IMR-90 (cell line): ENCODE measurements around the gene CLMP.

Source experiments
- CEBPB ChIP-seq: IDR thresholded peaks from 2 replicates; pipeline ENCODE4 v1.6.1; 2012; ENCODE audit warnings: low read depth, low read length, improper control_type of control experiment
- CTCF ChIP-seq: conservative IDR thresholded peaks from 2 replicates; pipeline ENCODE4 v1.5.1; 2012; ENCODE audit warnings: mild to moderate bottlenecking, low read depth, low read length, improper control_type of control experiment
- MAFK ChIP-seq: IDR thresholded peaks from 2 replicates; pipeline ENCODE4 v1.6.1; 2012; ENCODE audit warnings: low read depth, low read length, improper control_type of control experiment
- MAZ ChIP-seq: IDR thresholded peaks from 2 replicates; pipeline ENCODE4 v1.6.1; 2012; ENCODE audit warnings: low read depth, mild to moderate bottlenecking, low read length, improper control_type of control experiment, moderate library complexity, borderline replicate concordance
- POLR2A ChIP-seq: IDR thresholded peaks from 2 replicates; pipeline ENCODE4 v1.6.1; 2012; ENCODE audit warnings: mild to moderate bottlenecking, low read depth, low read length
- RCOR1 ChIP-seq: IDR thresholded peaks from 2 replicates; pipeline ENCODE4 v1.6.1; 2012; ENCODE audit warnings: mild to moderate bottlenecking, low read length, improper control_type of control experiment; ENCODE audit not compliant: insufficient replicate concordance

DNA sequence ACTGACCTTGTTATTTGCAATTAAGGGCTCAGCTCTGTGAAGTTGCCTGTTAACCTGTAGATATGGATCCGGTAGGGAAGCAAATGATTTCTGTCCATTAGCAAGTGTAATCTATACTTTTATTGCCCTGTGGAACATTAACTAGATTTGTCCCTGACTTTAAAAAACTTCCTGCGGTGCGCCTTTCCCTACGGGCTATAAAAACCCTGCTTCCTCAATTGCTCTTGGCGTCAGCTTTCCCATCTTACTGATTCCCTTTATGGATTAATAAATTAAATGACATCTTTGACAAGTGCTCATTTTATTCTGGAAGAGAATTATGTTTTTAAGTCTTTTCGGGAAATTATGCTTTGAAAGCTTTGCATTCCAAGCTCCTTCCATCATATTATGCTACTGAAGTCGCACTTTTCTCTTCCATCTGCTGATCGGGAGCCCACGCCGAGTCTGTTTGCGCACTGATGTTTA, 18.3 kb upstream of the CLMP start:
- TF ChIP-seq CTCF (no peak), CEBPB (no peak), MAFK (no peak), MAZ (no peak), POLR2A (no peak), RCOR1 (no peak)
